Thymus (tissue), 11 donors: ENCODE data around the gene KMT2C. TPM values are rescaled to one million over a fixed set of nuclear protein-coding genes. Genes with fewer than 3 reads are reported as not detected.

Source experiments
- DNase-seq, 9 donors: peaks; one replicate each; pipeline ENCODE4 v3.0.0-alpha.2; 2013; ENCODE audit warnings: low spot score in 9 of 9, low read depth in 6 of 9, missing footprints in 1 of 9
- H3K27ac ChIP-seq, 2 donors: one replicate each; pipeline ENCODE4 v1.5.1; 2013; ENCODE audit warnings: control low read depth in 1 of 2, low read depth in 1 of 2, low read length in 1 of 2, mild to moderate bottlenecking in 1 of 2, moderate library complexity in 1 of 2
- H3K27me3 ChIP-seq, 2 donors: one replicate each; pipeline ENCODE4 v1.5.1; 2013; ENCODE audit warnings: low read length in 1 of 2; ENCODE audit not compliant: control insufficient read depth in 2 of 2, insufficient read depth in 1 of 2
- H3K36me3 ChIP-seq, 2 donors: one replicate each; pipeline ENCODE4 v1.5.1; 2013; ENCODE audit warnings: low read length in 1 of 2, mild to moderate bottlenecking in 1 of 2, moderate library complexity in 1 of 2; ENCODE audit not compliant: control insufficient read depth in 2 of 2, insufficient read depth in 2 of 2
- H3K4me1 ChIP-seq, 2 donors: one replicate each; pipeline ENCODE4 v1.5.1; 2013; ENCODE audit warnings: low read length in 2 of 2; ENCODE audit not compliant: control insufficient read depth in 2 of 2, insufficient read depth in 2 of 2
- H3K4me3 ChIP-seq, 2 donors: one replicate each; pipeline ENCODE4 v1.5.1; 2013; ENCODE audit warnings: low read length in 2 of 2, control low read depth in 1 of 2, mild to moderate bottlenecking in 1 of 2
- H3K9me3 ChIP-seq, 2 donors: one replicate each; pipeline ENCODE4 v1.5.1; 2013; ENCODE audit warnings: low read length in 1 of 2, mild to moderate bottlenecking in 1 of 2; ENCODE audit not compliant: control insufficient read depth in 2 of 2, insufficient read depth in 1 of 2
- WGBS: extraction: QIAGEN DNeasy Blood & Tissue Kit; methylation state at CpG from one replicate; pipeline ENCODE4 v1.1.7; 2013; 5-methylcytosine and 5-hydroxymethylcytosine counted together
- polyA plus RNA-seq: library from polyadenylated mRNA; stranded (reverse); fragments of 200-250 nt; gene quantifications from one replicate; pipeline ENCODE4 v1.2.3, GENCODE V29; 2013
- total RNA-seq: library from RNA; stranded (reverse); fragments of 120-200 nt; gene quantifications from one replicate; pipeline ENCODE4 v1.2.4, GENCODE V29; 2013
- donor health status: healthy.

The KMT2C gene
- total and polyA plus RNA-seq, 2 donors = 14.4 to 26.2 TPM

GRCh38 chr7:152173372-152174070 is 262.3 kb downstream of the KMT2C start:
- 98% methylated on average over 5 of the region's 5 CpGs for WGBS
- Histone ChIP-seq H3K27ac (no peak overlapping the region), H3K27me3 (no peaks in the 10 kb centered on the region), H3K4me1 (no peaks in the 10 kb centered on the region), H3K9me3 (no peaks in the 10 kb centered on the region), H3K36me3 (peaks cover 28 to 62% of the 10 kb centered on the region in 2 donors), H3K4me3 (no peak overlapping the region)
- no peak for DNase-seq

- Histone ChIP-seq H3K36me3 (peaks cover 59 to 66% of the 10 kb centered on the region in 2 donors), H3K4me3 (no peak overlapping the region), H3K27me3 (no peaks in the 10 kb centered on the region), H3K27ac (no peak overlapping the region), H3K4me1 (no peaks in the 10 kb centered on the region), H3K9me3 (no peaks in the 10 kb centered on the region)
- WGBS = 98% methylated on average over 6 of the region's 6 CpGs
- no peak for DNase-seq
Observed at GRCh38 chr7:152162287-152162686, 273.5 kb downstream of the KMT2C start.

- H3K36me3 ChIP-seq = peaks cover 60 to 64% of the 10 kb centered on the region in 2 donors
- H3K27me3 ChIP-seq = no peaks in the 10 kb centered on the region
- H3K4me3 ChIP-seq = no peak overlapping the region
- H3K4me1 ChIP-seq = no peaks in the 10 kb centered on the region
- no peak for DNase-seq
- H3K27ac ChIP-seq = no peak overlapping the region
- H3K9me3 ChIP-seq = no peaks in the 10 kb centered on the region
Observed at GRCh38 chr7:152161171-152161570, 274.6 kb downstream of the KMT2C start.

GRCh38 chr7:152158801-152159587 is 276.8 kb downstream of the KMT2C start:
- Histone ChIP-seq H3K4me1 (no peaks in the 10 kb centered on the region), H3K9me3 (no peaks in the 10 kb centered on the region), H3K36me3 (peaks cover 72 to 76% of the 10 kb centered on the region in 2 donors), H3K27me3 (no peaks in the 10 kb centered on the region), H3K4me3 (no peak overlapping the region), H3K27ac (no peak overlapping the region)
- DNase-seq = peak in 1 of 9 donors; percentile 15
- WGBS = 67% methylated on average over 11 of the region's 11 CpGs

GRCh38 chr7:152152267-152152666 is 283.5 kb downstream of the KMT2C start:
- no peak overlapping the region for H3K27ac ChIP-seq
- DNase-seq = no peak
- no peaks in the 10 kb centered on the region for H3K4me1 ChIP-seq
- 84% methylated on average over 5 of the region's 5 CpGs for WGBS
- no peaks in the 10 kb centered on the region for H3K9me3 ChIP-seq
- no peaks in the 10 kb centered on the region for H3K27me3 ChIP-seq
- H3K4me3 ChIP-seq = no peak overlapping the region
- H3K36me3 ChIP-seq = peaks cover 72 to 88% of the 10 kb centered on the region in 2 donors

GRCh38 chr7:152149363-152149762 is 286.4 kb downstream of the KMT2C start:
- no peak overlapping the region for H3K27ac ChIP-seq
- 91% methylated on average over 6 of the region's 6 CpGs for WGBS

GRCh38 chr7:152148706-152149105 is 287.1 kb downstream of the KMT2C start:
- DNase-seq = no peak
- peaks cover 2 to 7% of the 10 kb centered on the region in 2 donors for H3K4me1 ChIP-seq
- H3K4me3 ChIP-seq = no peak overlapping the region
- H3K27me3 ChIP-seq = no peaks in the 10 kb centered on the region
- WGBS = 97% methylated on average over 5 of the region's 5 CpGs
- no peaks in the 10 kb centered on the region for H3K9me3 ChIP-seq
- H3K36me3 ChIP-seq = peaks cover 68 to 88% of the 10 kb centered on the region in 2 donors
- no peak overlapping the region for H3K27ac ChIP-seq

More at GRCh38 chr7:152149363-152149762, 286.4 kb downstream of the KMT2C start:
- H3K9me3 ChIP-seq = no peaks in the 10 kb centered on the region
- DNase-seq = no peak
- H3K27me3 ChIP-seq = no peaks in the 10 kb centered on the region
- H3K4me1 ChIP-seq = peaks cover 0 to under 1% of the 10 kb centered on the region in 2 donors
- H3K4me3 ChIP-seq = no peak overlapping the region
- peaks cover 68 to 88% of the 10 kb centered on the region in 2 donors for H3K36me3 ChIP-seq

GRCh38 chr7:152145853-152146466 is 289.8 kb downstream of the KMT2C start:
- Histone ChIP-seq H3K9me3 (no peaks in the 10 kb centered on the region), H3K27me3 (no peaks in the 10 kb centered on the region), H3K36me3 (peaks cover 60 to 76% of the 10 kb centered on the region in 2 donors), H3K4me1 (peaks cover 12 to 18% of the 10 kb centered on the region in 2 donors), H3K27ac (no peak overlapping the region), H3K4me3 (no peak overlapping the region)
- 93% methylated on average over 4 of the region's 4 CpGs for WGBS
- DNase-seq = peak in 3 of 9 donors; percentile 22 to 56 (median 26)
